AG20443 (cell line): ENCODE data around the gene DAB2IP.
A peak's percentile ranks its signal among the peaks of the same experiment; 100 is the strongest.
"Not testable (repeated sequence)": the region's sequence is repeated elsewhere in the genome, so short reads cannot be mapped to it uniquely, and the experiment has no call there.

Source experiments
- DNase-seq: peaks from one replicate; pipeline ENCODE4 v3.0.0; 2012; ENCODE audit warnings: low spot score, mixed read lengths

Gene DAB2IP

GRCh38 chr9:121794334-121794733 is 142.9 kb downstream of the DAB2IP start:
- not testable (repeated sequence) for DNase-seq

DNA sequence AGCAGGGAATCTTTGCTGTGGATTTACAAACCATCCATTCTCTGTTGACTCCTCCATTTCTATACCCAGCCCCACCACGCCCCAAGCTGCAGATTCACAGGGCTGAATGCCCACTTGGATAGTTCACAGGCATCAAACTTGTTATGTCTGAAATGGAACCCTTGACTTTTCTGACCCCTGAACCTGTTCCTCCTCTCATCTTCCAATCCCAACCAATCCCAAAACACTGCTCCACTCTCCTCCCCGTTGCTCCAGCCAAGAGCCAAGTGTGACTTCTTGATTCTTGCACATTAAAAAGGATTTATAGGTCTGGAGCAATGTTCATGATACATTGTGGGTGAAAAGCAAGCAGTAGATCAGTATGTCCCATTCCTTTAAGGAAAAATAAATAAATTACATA is 145.6 kb downstream of the DAB2IP start:
- DNase-seq = no peak

- DNase-seq = no peak
These were observed 147.5 kb downstream of the DAB2IP start for GRCh38 chr9:121798941-121799340.

DNA sequence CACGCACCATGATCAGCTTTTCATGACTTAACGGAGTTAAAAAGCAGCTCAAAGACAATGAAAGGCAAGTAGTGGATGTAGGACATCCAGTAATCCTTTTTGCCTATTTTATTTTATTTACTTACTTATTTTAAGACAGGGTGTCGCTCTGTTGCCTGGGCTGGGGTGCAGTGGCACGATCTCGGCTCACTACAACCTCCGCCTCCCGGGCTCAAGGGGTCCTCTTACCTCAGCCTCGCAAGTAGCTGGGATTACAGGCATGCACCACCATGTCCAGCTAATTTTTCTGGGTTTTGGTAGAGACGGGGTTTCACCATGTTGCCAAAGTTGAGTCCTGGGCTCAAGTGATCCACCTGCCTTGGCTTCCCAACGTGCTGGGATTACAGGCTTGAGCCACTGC is 148.9 kb downstream of the DAB2IP start:
- DNase-seq = no peak

GRCh38 chr9:121801579-121801978 is 150.1 kb downstream of the DAB2IP start:
- DNase-seq = no peak

- no peak for DNase-seq
These were observed 151.3 kb downstream of the DAB2IP start for GRCh38 chr9:121802753-121803152.

- DNase-seq = no peak
These were observed 155.8 kb downstream of the DAB2IP start for GRCh38 chr9:121807069-121807822.

- DNase-seq = no peak
These were observed 156.4 kb downstream of the DAB2IP start for GRCh38 chr9:121807823-121808278.

- peak; percentile 5 for DNase-seq
These were observed 157.3 kb downstream of the DAB2IP start for GRCh38 chr9:121808781-121809180.

GRCh38 chr9:121809356-121810050 is 158.1 kb downstream of the DAB2IP start:
- peak; percentile 12 for DNase-seq

- DNase-seq = no peak
These were observed 159.1 kb downstream of the DAB2IP start for GRCh38 chr9:121810489-121810888.

GRCh38 chr9:121811140-121811539 is 159.7 kb downstream of the DAB2IP start:
- DNase-seq = no peak

DNA sequence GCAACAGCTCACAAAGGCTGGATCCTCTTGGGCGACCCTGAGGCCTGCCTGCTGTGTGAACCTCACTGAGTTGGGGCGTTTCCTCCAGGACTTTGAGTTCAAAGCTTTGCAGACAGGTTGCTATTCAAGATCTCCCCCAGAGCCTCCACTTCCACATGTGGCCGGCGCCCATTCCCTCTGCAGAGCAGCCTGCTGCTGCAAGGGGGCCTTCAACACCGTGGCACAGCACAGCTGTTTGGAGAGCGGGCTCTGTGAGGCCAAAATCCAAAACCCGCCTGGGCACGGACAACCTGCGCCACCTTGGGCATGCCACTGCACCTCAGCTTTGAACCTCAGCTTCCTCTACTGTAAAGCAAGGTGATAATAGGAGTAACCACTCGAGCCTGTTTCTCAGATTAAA is 160.3 kb downstream of the DAB2IP start:
- DNase-seq = no peak

GRCh38 chr9:121812159-121812735 is 160.8 kb downstream of the DAB2IP start:
- no peak for DNase-seq

- no peak for DNase-seq
These were observed 162.2 kb downstream of the DAB2IP start for GRCh38 chr9:121813519-121814210.

DNA sequence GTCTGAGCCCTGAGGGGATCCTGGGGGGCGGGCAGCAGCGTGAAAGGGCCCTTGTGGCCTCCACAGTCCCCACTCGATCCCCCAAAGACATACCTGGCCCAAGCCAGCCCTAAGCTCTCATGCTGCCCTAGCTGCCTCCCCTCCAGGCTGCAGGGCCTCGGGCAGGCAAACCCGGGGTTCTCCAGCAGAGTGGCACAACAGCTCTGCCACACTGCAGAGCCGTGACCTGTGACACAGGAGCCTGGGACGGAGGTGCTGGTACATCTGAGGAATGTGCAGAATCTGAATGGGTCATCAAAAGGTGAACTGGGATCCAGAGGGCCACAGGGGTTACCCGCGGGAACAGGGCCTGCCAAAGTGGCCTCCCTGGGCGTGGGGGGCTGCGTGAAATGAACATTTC is 163.2 kb downstream of the DAB2IP start:
- no peak for DNase-seq

DNA sequence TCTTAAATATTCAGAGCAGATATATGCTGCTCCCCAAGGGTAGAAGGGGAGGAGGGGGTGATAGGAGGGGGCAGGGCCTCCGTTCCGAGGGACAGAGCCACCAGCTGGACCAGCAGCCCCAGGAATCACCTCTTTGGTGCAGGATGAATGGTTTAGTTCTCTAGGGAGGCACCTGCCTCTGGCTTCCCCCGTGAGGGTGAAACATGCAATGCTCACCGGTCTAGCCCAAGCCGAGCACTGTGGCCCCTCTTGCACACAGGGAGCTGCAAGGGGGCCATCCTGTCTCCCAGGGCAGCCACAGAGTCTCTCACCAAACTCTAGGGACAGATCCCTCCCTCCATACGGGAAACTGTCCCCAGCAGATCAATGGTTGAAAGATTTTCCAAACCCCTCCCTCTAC is 163.7 kb downstream of the DAB2IP start:
- no peak for DNase-seq

- DNase-seq = no peak
These were observed 164.4 kb downstream of the DAB2IP start for GRCh38 chr9:121815546-121816448.

GRCh38 chr9:121816449-121816817 is 165.0 kb downstream of the DAB2IP start:
- DNase-seq = no peak

DNA sequence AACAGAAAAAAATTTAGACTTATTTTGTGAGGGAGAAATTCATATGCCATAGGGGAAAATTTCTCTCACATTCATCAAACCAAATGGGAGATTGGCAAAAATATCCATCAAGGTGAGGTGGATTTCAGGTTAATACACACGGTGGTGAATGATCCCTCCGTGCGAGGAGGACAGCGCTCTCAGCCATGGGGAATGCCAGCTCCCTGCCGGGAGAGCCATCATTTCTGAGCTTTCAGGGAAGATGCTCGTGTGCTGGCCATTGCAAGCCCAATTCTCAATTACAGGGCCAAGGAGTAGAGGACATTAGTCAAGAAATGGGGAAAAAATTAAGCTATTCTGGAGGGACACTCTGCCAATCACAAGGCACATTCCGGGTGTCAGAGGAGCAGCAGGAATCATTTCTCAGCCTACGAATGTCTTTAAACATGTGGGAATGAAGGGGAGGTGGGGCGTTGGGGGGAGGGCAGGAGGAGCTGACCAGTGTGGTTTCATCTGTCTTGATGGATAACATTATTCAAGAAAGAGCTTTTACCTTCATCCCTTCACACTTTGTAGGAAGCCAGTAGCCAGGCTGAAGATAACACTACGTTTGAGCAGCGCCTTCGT is 165.5 kb downstream of the DAB2IP start:
- no peak for DNase-seq

DNA sequence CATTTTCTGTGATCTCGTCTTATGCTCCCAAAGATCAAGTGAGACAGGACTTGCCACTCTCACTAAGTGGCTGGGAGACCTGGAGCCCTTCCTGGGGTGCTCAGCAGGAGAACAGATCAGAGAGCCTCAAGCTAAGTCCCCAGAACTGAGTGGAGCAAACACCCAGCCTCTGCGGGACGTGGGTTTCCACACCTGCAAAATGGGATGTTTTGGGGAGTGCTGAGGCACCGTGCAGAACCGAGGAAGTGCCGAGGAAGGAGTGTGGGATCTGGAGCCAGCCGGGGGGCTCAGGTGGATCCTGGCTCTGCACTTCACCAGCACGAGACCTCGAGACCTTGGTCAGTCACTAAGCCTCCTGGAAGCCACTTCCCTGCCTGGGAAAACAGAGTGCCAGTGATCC is 166.0 kb downstream of the DAB2IP start:
- DNase-seq = no peak
